Tibial artery (tissue), 4 donors: ENCODE results near the gene PCDHGB5.
"Not testable (repeated sequence)": the region's sequence is repeated elsewhere in the genome, so short reads cannot be mapped to it uniquely, and the experiment has no call there.

Experiments used
- DNase-seq, 2 donors: peaks; one replicate each; pipeline ENCODE4 v3.0.0-alpha.2; 2019
- H3K27ac ChIP-seq, 2 donors: fragments of 200-600 bp; sonication (generic) in 1 of 2; 1 replicate in 1 of 2; 2 replicates in 1 of 2; pipeline ENCODE4 v1.5.1; 2018 to 2019; ENCODE audit warnings: mild to moderate bottlenecking in 1 of 2
- H3K27me3 ChIP-seq, 2 donors: fragments of 200-600 bp; sonication (generic) in 1 of 2; one replicate each; pipeline versions ENCODE4 v1.5.1 to v1.6.0; 2016 to 2019
- H3K36me3 ChIP-seq, 3 donors: fragments of 200-600 bp; sonication (generic) in 2 of 3; one replicate each; pipeline ENCODE4 v1.5.1; 2016 to 2019; ENCODE audit warnings: mild to moderate bottlenecking in 2 of 3
- H3K4me1 ChIP-seq, 4 donors: fragments of 200-600 bp; sonication (generic) in 2 of 4; 1 replicate in 3 of 4; 2 replicates in 1 of 4; pipeline ENCODE4 v1.5.1; 2016 to 2019
- H3K4me3 ChIP-seq, 2 donors: fragments of 200-600 bp; sonication (generic) in 1 of 2; 1 replicate in 1 of 2; 2 replicates in 1 of 2; pipeline ENCODE4 v1.5.1; 2018 to 2019; ENCODE audit warnings: mild to moderate bottlenecking in 2 of 2
- H3K9me3 ChIP-seq, 3 donors: fragments of 200-600 bp; sonication (generic) in 1 of 3; one replicate each; pipeline ENCODE4 v1.5.1; 2016 to 2019
- CTCF ChIP-seq, 2 experiments: fragments of 200-600 bp in 1 of 2; fragments of 450-650 bp in 1 of 2; IDR thresholded peaks; one replicate each; pipeline ENCODE4 v1.5.1; 2017 to 2019; ENCODE audit warnings: antibody characterized with exemption in 2 of 2, mild to moderate bottlenecking in 1 of 2, moderate library complexity in 1 of 2
- intact Hi-C: fragments of 100-400 bp; cut with DNase I; formaldehyde crosslinking; loops from one replicate; pipeline ENCODE4 v1.15.0; 2023; ENCODE audit warnings: low total_unique reads

PCDHGB5 gene

GRCh38 chr5:141397756-141398551 is at the start of gene PCDHGB5:
TSS of gene PCDHGB5 (plus strand) at chr5:141397947. CDS start at chr5:141398128, 181 bp downstream.
- H3K27me3 ChIP-seq, intact Hi-C loops: not testable (repeated sequence)
- TF ChIP-seq CTCF (IDR thresholded peaks at IDR 0.05): peak in 1 of 2 experiments; percentile 44

GRCh38 chr5:141349917-141350619 is 47.7 kb upstream of the PCDHGB5 start, which contains the start of gene PCDHGB1:
TSS of gene PCDHGB1 (plus strand) at chr5:141350099. CDS start at chr5:141350261, 162 bp downstream.
- intact Hi-C loops: no loop called here
- H3K9me3 ChIP-seq: peaks cover 3 to 99% (median 87%) of the 10 kb centered on the region in 3 donors
- TF ChIP-seq CTCF (IDR thresholded peaks at IDR 0.05): peak; percentile 10 to 23

More at GRCh38 chr5:141397756-141398551, at the start of gene PCDHGB5:
- not testable (repeated sequence) for DNase-seq, H3K27ac ChIP-seq, H3K4me1 ChIP-seq
- peaks cover 3 to 50% (median 31%) of the 10 kb centered on the region in 3 donors for H3K36me3 ChIP-seq
- H3K9me3 ChIP-seq: peaks cover 52 to 98% (median 89%) of the 10 kb centered on the region in 3 donors
- peak within 1 kb of the TSS; percentile 31 to 38 for H3K4me3 ChIP-seq

GRCh38 chr5:141351591-141351990 is 46.2 kb upstream of the PCDHGB5 start:
- Histone ChIP-seq H3K27ac (no peak overlapping the region), H3K4me3 (no peak overlapping the region), H3K4me1 (no peaks in the 10 kb centered on the region), H3K36me3 (peaks cover 0 to 20% (median 14%) of the 10 kb centered on the region in 3 donors), H3K9me3 (peaks cover 0 to 99% (median 87%) of the 10 kb centered on the region in 3 donors), H3K27me3 (peaks cover 0 to 3% of the 10 kb centered on the region in 2 donors)
- no peak for DNase-seq
- intact Hi-C loops: no loop called here
- TF ChIP-seq CTCF (IDR thresholded peaks at IDR 0.05): no peak

More at GRCh38 chr5:141349917-141350619, 47.7 kb upstream of the PCDHGB5 start, which contains the start of gene PCDHGB1:
- peaks cover 0 to 3% of the 10 kb centered on the region in 2 donors for H3K27me3 ChIP-seq
- no peak for DNase-seq
- no peak within 1 kb of the TSS for H3K27ac ChIP-seq
- no peaks in the 10 kb centered on the region for H3K4me1 ChIP-seq
- H3K4me3 ChIP-seq: peak within 1 kb of the TSS; percentile 20 to 34
- peaks cover 0 to 20% (median 13%) of the 10 kb centered on the region in 3 donors for H3K36me3 ChIP-seq

DNA sequence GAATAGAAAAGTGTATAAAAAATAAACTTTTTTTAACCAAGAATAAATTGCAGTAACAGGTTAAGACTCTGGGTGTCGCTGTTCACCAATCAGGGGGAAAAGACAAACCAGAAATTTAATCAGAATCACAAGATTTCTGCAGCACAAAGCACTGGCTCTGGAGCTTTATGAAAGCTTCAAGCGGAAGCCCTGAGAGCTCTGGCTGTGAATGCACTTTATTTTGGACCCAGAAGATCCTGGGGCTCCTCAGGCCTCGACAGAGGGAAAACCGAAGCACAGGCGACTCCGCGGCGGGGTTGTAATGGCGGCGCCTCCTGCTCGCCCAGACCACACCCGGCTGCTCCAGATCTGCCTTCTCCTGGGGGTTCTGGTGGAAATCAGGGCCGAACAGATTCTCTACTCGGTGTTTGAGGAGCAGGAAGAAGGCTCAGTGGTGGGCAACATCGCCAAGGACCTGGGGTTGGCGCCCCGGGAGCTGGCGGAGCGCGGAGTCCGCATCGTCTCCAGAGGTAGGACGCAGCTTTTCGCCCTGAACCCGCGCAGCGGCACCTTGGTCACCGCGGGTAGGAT is 42.8 kb upstream of the PCDHGB5 start, which contains the start of gene PCDHGA4:
Gene PCDHGA4, plus strand, starts transcription at position 122 of the 570 bp plus-strand sequence. Its CDS starts 87 bp downstream, at position 209.
- intact Hi-C loops: no loop called here
- H3K9me3 ChIP-seq: peaks cover 0 to 100% (median 88%) of the 10 kb centered on the region in 3 donors
- no peak for DNase-seq
- no peaks in the 10 kb centered on the region for H3K4me1 ChIP-seq
- H3K4me3 ChIP-seq: peak within 1 kb of the TSS; percentile 32 to 43
- TF ChIP-seq CTCF (IDR thresholded peaks at IDR 0.05): no peak
- peaks cover 0 to 3% of the 10 kb centered on the region in 2 donors for H3K27me3 ChIP-seq
- H3K36me3 ChIP-seq: peaks cover 0 to 18% (median 7%) of the 10 kb centered on the region in 3 donors
- H3K27ac ChIP-seq: no peak within 1 kb of the TSS

DNA sequence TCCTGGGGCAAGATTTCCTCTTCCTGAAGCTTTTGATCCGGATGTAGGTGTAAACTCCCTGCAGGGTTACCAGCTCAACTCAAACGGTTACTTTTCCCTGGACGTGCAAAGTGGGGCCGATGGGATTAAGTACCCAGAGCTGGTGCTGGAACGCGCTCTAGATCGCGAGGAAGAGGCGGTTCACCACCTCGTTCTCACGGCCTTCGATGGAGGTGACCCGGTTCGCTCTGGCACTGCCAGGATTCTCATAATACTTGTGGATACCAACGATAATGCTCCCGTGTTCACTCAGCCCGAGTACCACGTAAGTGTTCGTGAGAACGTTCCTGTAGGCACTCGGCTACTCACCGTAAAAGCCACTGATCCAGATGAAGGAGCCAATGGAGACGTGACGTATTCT is 42.1 kb upstream of the PCDHGB5 start:
- no peak for TF ChIP-seq CTCF (IDR thresholded peaks at IDR 0.05)
- peaks cover 0 to 100% (median 88%) of the 10 kb centered on the region in 3 donors for H3K9me3 ChIP-seq

More for the DNA sequence above, 42.1 kb upstream of the PCDHGB5 start:
- DNase-seq: no peak
- Histone ChIP-seq H3K4me1 (no peaks in the 10 kb centered on the region), H3K27ac (no peak overlapping the region), H3K36me3 (peaks cover 0 to 18% (median 11%) of the 10 kb centered on the region in 3 donors), H3K27me3 (peaks cover 0 to 3% of the 10 kb centered on the region in 2 donors), H3K4me3 (peak overlapping the region in 1 of 2 donors; percentile 32)
- intact Hi-C loops: no loop called here
